HEK293 (cell line): ENCODE results near the gene ASB8.

Experiments used
- CTCF ChIA-PET: fragments of 350-600 bp; formaldehyde crosslinking; extraction: SDS; loops from one replicate; lab custom pipeline; 2021; ENCODE audit warnings: antibody characterized with exemption; lab: Yijun Ruan, JAX
- POLR2A ChIA-PET: fragments of 300-600 bp; formaldehyde crosslinking; extraction: SDS; loops from one replicate; lab custom pipeline; 2020; ENCODE audit warnings: antibody characterized with exemption, inconsistent platforms; lab: Yijun Ruan, JAX
- H3K27ac ChIP-seq: fragments of 200-500 bp; sonication (Bioruptor generic); 2 replicates; pipeline ENCODE4 v1.5.1; 2014; ENCODE audit warnings: low read depth, low read length, control low read depth, inconsistent platforms; ENCODE audit errors: extremely low read depth
- H3K36me3 ChIP-seq, 2 experiments: fragments of 200-500 bp in 1 of 2; sonication (Bioruptor generic) in 1 of 2; 1 replicate in 1 of 2; 2 replicates in 1 of 2; pipeline ENCODE4 v1.5.1; 2014 to 2017; ENCODE audit warnings: inconsistent platforms in 2 of 2, low read length in 2 of 2; ENCODE audit not compliant: control insufficient read depth in 2 of 2, insufficient read depth in 1 of 2
- H3K4me1 ChIP-seq: fragments of 200-500 bp; sonication (Bioruptor generic); 2 replicates; pipeline ENCODE4 v1.5.1; 2014; ENCODE audit warnings: mild to moderate bottlenecking, low read length, inconsistent platforms; ENCODE audit not compliant: control insufficient read depth, insufficient read depth
- H3K4me3 ChIP-seq: 2 replicates; pipeline ENCODE4 v1.5.1; 2011; ENCODE audit warnings: low read depth, mild to moderate bottlenecking, control low read depth, low read length, moderate library complexity
- H3K9me3 ChIP-seq: fragments of 200-500 bp; sonication (Bioruptor generic); 2 replicates; pipeline ENCODE4 v1.5.1; 2014; ENCODE audit warnings: low read depth, low read length, inconsistent platforms; ENCODE audit not compliant: control insufficient read depth, insufficient read depth
- AEBP2 ChIP-seq: fragments of 450-650 bp; formaldehyde crosslinking; IDR thresholded peaks from 2 replicates; pipeline ENCODE4 v1.5.1; 2016; ENCODE audit warnings: missing biosample characterization, missing genetic modification characterization, borderline replicate concordance
- ATF2 ChIP-seq: fragments of 450-650 bp; formaldehyde crosslinking; IDR thresholded peaks from 2 replicates; pipeline ENCODE4 v1.5.1; 2016; ENCODE audit warnings: missing biosample characterization, missing genetic modification characterization, low read depth
- FEZF1 ChIP-seq: fragments of 450-650 bp; formaldehyde crosslinking; IDR thresholded peaks from 2 replicates; pipeline ENCODE4 v1.5.1; 2016; ENCODE audit warnings: missing biosample characterization, missing genetic modification characterization
- HOXD13 ChIP-seq: sonication (generic); formaldehyde crosslinking; IDR thresholded peaks from 2 replicates; pipeline ENCODE4 v1.8.0; 2022; ENCODE audit warnings: missing genetic modification reagents, borderline replicate concordance
- KLF10 ChIP-seq: fragments of 450-650 bp; IDR thresholded peaks from 2 replicates; pipeline ENCODE4 v1.5.1; 2018; ENCODE audit warnings: missing biosample characterization, mild to moderate bottlenecking, missing genetic modification characterization
- YY2 ChIP-seq: fragments of 450-650 bp; formaldehyde crosslinking; IDR thresholded peaks from 2 replicates; pipeline ENCODE4 v1.5.1; 2016; ENCODE audit warnings: missing biosample characterization, missing genetic modification characterization
- ZBTB10 ChIP-seq: fragments of 450-650 bp; formaldehyde crosslinking; IDR thresholded peaks from 2 replicates; pipeline ENCODE4 v1.5.1; 2016; ENCODE audit warnings: missing biosample characterization, missing genetic modification characterization
- ZFP37 ChIP-seq: fragments of 450-650 bp; formaldehyde crosslinking; IDR thresholded peaks from 2 replicates; pipeline ENCODE4 v1.5.1; 2016; ENCODE audit warnings: missing biosample characterization, missing genetic modification characterization
- ZNF513 ChIP-seq: fragments of 450-650 bp; IDR thresholded peaks from 2 replicates; pipeline ENCODE4 v1.5.1; 2018; ENCODE audit warnings: missing biosample characterization, missing genetic modification characterization
- ZNF623 ChIP-seq: fragments of 450-650 bp; formaldehyde crosslinking; IDR thresholded peaks from 2 replicates; pipeline ENCODE4 v1.5.1; 2016; ENCODE audit warnings: missing biosample characterization, missing genetic modification characterization
- ZNF626 ChIP-seq: fragments of 450-650 bp; sonication (Bioruptor Pico); formaldehyde crosslinking; IDR thresholded peaks from 2 replicates; pipeline ENCODE4 v1.5.1; 2018; ENCODE audit warnings: missing biosample characterization, missing genetic modification characterization, inconsistent platforms
- ZNF639 ChIP-seq: fragments of 450-650 bp; formaldehyde crosslinking; IDR thresholded peaks from 2 replicates; pipeline ENCODE4 v1.5.1; 2016; ENCODE audit warnings: missing biosample characterization, missing genetic modification characterization
- ZNF645 ChIP-seq: fragments of 450-650 bp; formaldehyde crosslinking; IDR thresholded peaks from 2 replicates; pipeline ENCODE4; 2016; ENCODE audit warnings: missing biosample characterization, missing genetic modification characterization
- ZNF654 ChIP-seq: fragments of 450-650 bp; formaldehyde crosslinking; IDR thresholded peaks from 2 replicates; pipeline ENCODE4 v1.5.1; 2016; ENCODE audit warnings: low read depth, missing biosample characterization, missing genetic modification characterization
- ZNF660 ChIP-seq: fragments of 450-650 bp; IDR thresholded peaks from 2 replicates; pipeline ENCODE4 v1.5.1; 2018; ENCODE audit warnings: missing biosample characterization, mild to moderate bottlenecking, missing genetic modification characterization
- ZSCAN4 ChIP-seq: fragments of 450-650 bp; formaldehyde crosslinking; IDR thresholded peaks from 2 replicates; pipeline ENCODE4 v1.5.1; 2017; ENCODE audit warnings: missing biosample characterization, missing genetic modification characterization

The ASB8 gene

GRCh38 chr12:48160046-48160445 lies 2.7 kb upstream of the ASB8 start:
- no peaks in the 10 kb centered on the region for H3K9me3 ChIP-seq
- no peak overlapping the region for H3K4me3 ChIP-seq
- TF ChIP-seq ZNF513 (tag by site-specific recombination) (0 out of 2 replicates have a peak, but pooled peaks have one; percentile 22), ZSCAN4 (tag by site-specific recombination) (no peak)
- no peak overlapping the region for H3K27ac ChIP-seq
- POLR2A ChIA-PET, result no interaction called here
- no peaks in the 10 kb centered on the region for H3K4me1 ChIP-seq
- no peaks in the 10 kb centered on the region; a peak in 1 of 3 replicates for H3K36me3 ChIP-seq
- CTCF ChIA-PET, result interaction anchor here (0.6 to 1.1 kb wide), 4 partner anchors 13 to 458 kb away, joined by 3 to 4 read pairs (median 3); no protein-coding TSS in a partner anchor

GRCh38 chr12:48157889-48158370 lies 615 bp upstream of the ASB8 start:
- Histone ChIP-seq H3K4me1 (no peaks in the 10 kb centered on the region), H3K27ac (peak overlapping the region; percentile 63)
- peak; percentile 36; the same call in 1 of the 2 replicates for TF ChIP-seq ZNF660
- no peak for TF ChIP-seq FEZF1 (tag by site-specific recombination)
- TF ChIP-seq ATF2 (tag by site-specific recombination), result no peak
- 0 out of 2 replicates have a peak, but pooled peaks have one; percentile 2 for TF ChIP-seq ZBTB10 (tag by site-specific recombination)
- TF ChIP-seq ZNF645, result no peak
- TF ChIP-seq ZFP37 (tag by site-specific recombination), result no peak
- TF ChIP-seq YY2, result no peak
- no peak for TF ChIP-seq ZNF623 (tag by site-specific recombination)
- TF ChIP-seq ZNF626 (tag by site-specific recombination), result no peak
- TF ChIP-seq AEBP2 (tag by site-specific recombination), result no peak
- TF ChIP-seq ZNF654 (tag by site-specific recombination), result no peak
- TF ChIP-seq ZNF639 (tag by site-specific recombination), result no peak
- TF ChIP-seq HOXD13 (CRISPR knock-in tag), result no peak
- TF ChIP-seq KLF10 (tag by site-specific recombination), result no peak
- TF ChIP-seq, all 188 proteins: peak for 2
- Histone ChIP-seq H3K4me3 (peak overlapping the region; percentile 32), H3K36me3 (peaks cover 4 to 9% of the 10 kb centered on the region in 2 experiments; a peak in 2 of 3 replicates), H3K9me3 (no peaks in the 10 kb centered on the region)
- POLR2A ChIA-PET, result interaction anchor here (1.0 to 2.0 kb wide), 11 partner anchors 12 to 156 kb away, joined by 3 to 20 read pairs (median 4); partner anchors contain the start of genes CCDC184, PFKM and SENP1
- CTCF ChIA-PET, result interaction anchor here (0.6 to 2.0 kb wide), 10 partner anchors 8 to 462 kb away, joined by 3 to 6 read pairs (median 4); partner anchors contain the start of gene ENDOU
